SK-N-SH treated with all-trans-retinoic acid at 6 μM for 48 hours (cell line): ENCODE data around the gene CANT1.

Experiments
- BACH2 ChIP-seq: fragments of 250-450 bp; sonication (Bioruptor Pico); IDR thresholded peaks from 2 replicates; pipeline ENCODE4 v1.9.0; 2021; ENCODE audit warnings: mild to moderate bottlenecking, borderline replicate concordance
- CREB5 ChIP-seq: fragments of 250-450 bp; sonication (Bioruptor Pico); IDR thresholded peaks from 2 replicates; pipeline ENCODE4 v1.5.1; 2020; ENCODE audit warnings: low read depth, mild to moderate bottlenecking, moderate library complexity
- CSDC2 ChIP-seq: fragments of 250-450 bp; sonication (Bioruptor Pico); IDR thresholded peaks from 2 replicates; pipeline ENCODE4 v1.5.0; 2020; ENCODE audit warnings: mild to moderate bottlenecking, moderate library complexity
- ESRRG ChIP-seq: fragments of 250-450 bp; sonication (Bioruptor Pico); IDR thresholded peaks from 2 replicates; pipeline ENCODE4 v1.6.1; 2021; ENCODE audit warnings: mild to moderate bottlenecking
- PATZ1 ChIP-seq: fragments of 250-450 bp; sonication (Bioruptor Pico); IDR thresholded peaks from 2 replicates; pipeline ENCODE4 v1.8.0; 2020; ENCODE audit warnings: mild to moderate bottlenecking, moderate library complexity, borderline replicate concordance
- TCF4 ChIP-seq: fragments of 250-450 bp; sonication (Bioruptor Pico); IDR thresholded peaks from 2 replicates; pipeline ENCODE4 v1.8.0; 2021; ENCODE audit warnings: mild to moderate bottlenecking, moderate library complexity, borderline replicate concordance
- TSHZ2 ChIP-seq: fragments of 250-450 bp; sonication (Bioruptor Pico); IDR thresholded peaks from 2 replicates; pipeline ENCODE4 v1.5.0; 2020; ENCODE audit warnings: mild to moderate bottlenecking, moderate library complexity
- ZFP3 ChIP-seq: fragments of 250-450 bp; sonication (Bioruptor Pico); IDR thresholded peaks from 2 replicates; pipeline ENCODE4 v1.5.0; 2020; ENCODE audit warnings: mild to moderate bottlenecking, moderate library complexity

- TF ChIP-seq CSDC2 (CRISPR knock-in tag) (no peak), TSHZ2 (no peak), BACH2 (no peak), TCF4 (CRISPR knock-in tag) (no peak), ESRRG (CRISPR knock-in tag) (no peak), PATZ1 (CRISPR knock-in tag) (no peak), CREB5 (CRISPR knock-in tag) (no peak), ZFP3 (no peak)
These were observed 34.7 kb downstream of the CANT1 start for GRCh38 chr17:78974635-78975591.
